WTC11 (cell line): ENCODE measurements around the gene BNIPL. TPM values are rescaled to one million over a fixed set of nuclear protein-coding genes. Genes with fewer than 3 reads are reported as not detected.

Experiments
- ATAC-seq: fragments of 200-7000 bp; cut with Tn5 transposase; 2 replicates; pipeline ENCODE4 v1.10.0; 2021; ENCODE audit warnings: mild to moderate bottlenecking, moderate library complexity
- CTCF ChIA-PET: fragments of 300-600 bp; sonication (Branson Sonifier 250); formaldehyde crosslinking; loops from one replicate; lab custom pipeline; 2021; ENCODE audit warnings: antibody characterized with exemption; lab: Charles Lee
- POLR2A ChIA-PET: fragments of 350-600 bp; sonication (Branson Sonifier 250); formaldehyde crosslinking; loops from one replicate; lab custom pipeline; 2021; ENCODE audit warnings: antibody characterized with exemption; lab: Charles Lee
- DNase-seq: peaks from one replicate; pipeline ENCODE4 v3.0.0; 2021; ENCODE audit warnings: low spot score
- H3K27ac Mint-ChIP-seq: 2 replicates; pipeline ENCODE4 v1.8.0; 2021; ENCODE audit warnings: mixed read lengths
- H3K27me3 Mint-ChIP-seq: 2 replicates; pipeline ENCODE4 v1.8.0; 2021; ENCODE audit warnings: low read depth, mild to moderate bottlenecking, moderate library complexity, mixed read lengths
- H3K36me3 Mint-ChIP-seq: 2 replicates; pipeline ENCODE4 v1.8.0; 2021; ENCODE audit warnings: mixed read lengths
- H3K4me1 Mint-ChIP-seq: 2 replicates; pipeline ENCODE4 v1.8.0; 2022; ENCODE audit warnings: mixed read lengths
- H3K4me3 Mint-ChIP-seq: 2 replicates; pipeline ENCODE4 v1.8.0; 2021; ENCODE audit warnings: mild to moderate bottlenecking, moderate library complexity, mixed read lengths
- H3K9me3 Mint-ChIP-seq: 2 replicates; pipeline ENCODE4 v1.8.0; 2021; ENCODE audit warnings: mixed read lengths
- CBFB ChIP-seq: sonication (generic); formaldehyde crosslinking; IDR thresholded peaks from 2 replicates; pipeline ENCODE4 v1.8.1; 2022; ENCODE audit warnings: mild to moderate bottlenecking, low read depth, missing genetic modification reagents
- CREB1 ChIP-seq: sonication (generic); formaldehyde crosslinking; IDR thresholded peaks from 2 replicates; pipeline ENCODE4 v1.8.0; 2023; ENCODE audit warnings: mild to moderate bottlenecking, missing genetic modification reagents
- E2F5 ChIP-seq: sonication (generic); formaldehyde crosslinking; IDR thresholded peaks from 2 replicates; pipeline ENCODE4 v1.8.1; 2022; ENCODE audit warnings: mild to moderate bottlenecking, moderate library complexity, missing genetic modification reagents
- ELF4 ChIP-seq: sonication (generic); formaldehyde crosslinking; IDR thresholded peaks from 2 replicates; pipeline ENCODE4 v1.8.1; 2022; ENCODE audit warnings: low read depth, mild to moderate bottlenecking, moderate library complexity, missing genetic modification reagents
- ETV6 ChIP-seq: sonication (generic); formaldehyde crosslinking; IDR thresholded peaks from 2 replicates; pipeline ENCODE4 v1.8.1; 2022; ENCODE audit warnings: mild to moderate bottlenecking, missing genetic modification reagents
- FOXJ3 ChIP-seq: sonication (generic); formaldehyde crosslinking; IDR thresholded peaks from 2 replicates; pipeline ENCODE4 v1.9.0; 2021; ENCODE audit warnings: missing genetic modification reagents, mild to moderate bottlenecking, borderline replicate concordance
- FOXK1 ChIP-seq: sonication (generic); formaldehyde crosslinking; IDR thresholded peaks from 2 replicates; pipeline ENCODE4 v1.8.0; 2022; ENCODE audit warnings: mild to moderate bottlenecking, moderate library complexity, missing genetic modification reagents
- FOXP1 ChIP-seq: sonication (generic); formaldehyde crosslinking; IDR thresholded peaks from 2 replicates; pipeline ENCODE4 v1.8.0; 2022; ENCODE audit warnings: missing genetic modification reagents, mild to moderate bottlenecking, moderate library complexity, borderline replicate concordance
- GABPB1 ChIP-seq: sonication (generic); formaldehyde crosslinking; IDR thresholded peaks from 2 replicates; pipeline ENCODE4 v1.8.1; 2023; ENCODE audit warnings: mild to moderate bottlenecking, missing genetic modification reagents
- GTF2I ChIP-seq: fragments of 250-450 bp; sonication (Bioruptor Pico); conservative IDR thresholded peaks from 2 replicates; pipeline ENCODE4 v1.4.0; 2021; ENCODE audit warnings: mild to moderate bottlenecking
- IRF2 ChIP-seq: sonication (generic); formaldehyde crosslinking; IDR thresholded peaks from 2 replicates; pipeline ENCODE4 v1.8.0; 2022; ENCODE audit warnings: low read depth, missing genetic modification reagents, borderline replicate concordance
- MAX ChIP-seq: sonication (generic); formaldehyde crosslinking; IDR thresholded peaks from 2 replicates; pipeline ENCODE4 v1.8.0; 2022; ENCODE audit warnings: mild to moderate bottlenecking, missing genetic modification reagents
- NFE2L1 ChIP-seq: sonication (generic); formaldehyde crosslinking; IDR thresholded peaks from 2 replicates; pipeline ENCODE4 v1.8.1; 2023; ENCODE audit warnings: missing genetic modification reagents
- OVOL2 ChIP-seq: fragments of 250-450 bp; sonication (Bioruptor Pico); IDR thresholded peaks from 2 replicates; pipeline ENCODE4 v1.9.0; 2021; ENCODE audit warnings: mild to moderate bottlenecking, borderline replicate concordance
- PRDM15 ChIP-seq: sonication (generic); formaldehyde crosslinking; IDR thresholded peaks from 2 replicates; pipeline ENCODE4 v1.8.0; 2022; ENCODE audit warnings: missing genetic modification reagents
- SMAD3 ChIP-seq: sonication (generic); formaldehyde crosslinking; IDR thresholded peaks from 2 replicates; pipeline ENCODE4 v1.8.0; 2022; ENCODE audit warnings: missing genetic modification reagents, mild to moderate bottlenecking, borderline replicate concordance
- SOX15 ChIP-seq: fragments of 250-450 bp; sonication (Bioruptor Pico); IDR thresholded peaks from 2 replicates; pipeline ENCODE4 v1.9.0; 2021; ENCODE audit warnings: mild to moderate bottlenecking
- TEAD1 ChIP-seq: sonication (generic); formaldehyde crosslinking; IDR thresholded peaks from 2 replicates; pipeline ENCODE4 v1.8.0; 2022; ENCODE audit warnings: mild to moderate bottlenecking, missing genetic modification reagents
- TP53 ChIP-seq: sonication (generic); formaldehyde crosslinking; IDR thresholded peaks from 2 replicates; pipeline ENCODE4 v1.8.1; 2023; ENCODE audit warnings: mild to moderate bottlenecking, missing genetic modification reagents
- ZMAT4 ChIP-seq: fragments of 250-450 bp; sonication (Bioruptor Pico); IDR thresholded peaks from 2 replicates; pipeline ENCODE4 v1.9.0; 2021; ENCODE audit warnings: mild to moderate bottlenecking
- ZNF219 ChIP-seq: sonication (generic); formaldehyde crosslinking; IDR thresholded peaks from 2 replicates; pipeline ENCODE4 v1.8.0; 2023; ENCODE audit warnings: missing genetic modification reagents, mild to moderate bottlenecking, borderline replicate concordance
- ZNF232 ChIP-seq: sonication (generic); formaldehyde crosslinking; IDR thresholded peaks from 2 replicates; pipeline ENCODE4 v1.8.0; 2022; ENCODE audit warnings: mild to moderate bottlenecking, missing genetic modification reagents
- ZNF423 ChIP-seq: fragments of 250-450 bp; sonication (Bioruptor Pico); IDR thresholded peaks from 2 replicates; pipeline ENCODE4 v2.1.2; 2022; ENCODE audit warnings: mild to moderate bottlenecking, moderate library complexity
- ZNF671 ChIP-seq: fragments of 250-450 bp; sonication (Bioruptor Pico); IDR thresholded peaks from 2 replicates; pipeline ENCODE4 v1.8.0; 2021; ENCODE audit warnings: mild to moderate bottlenecking
- ZSCAN18 ChIP-seq: fragments of 250-450 bp; sonication (Bioruptor Pico); IDR thresholded peaks from 2 replicates; pipeline ENCODE4 v2.1.2; 2022; ENCODE audit warnings: mild to moderate bottlenecking, moderate library complexity
- total RNA-seq: library from RNA; stranded (reverse); gene quantifications from 3 replicates; pipeline ENCODE4 v1.2.3, GENCODE V29; 2021

The BNIPL gene
- total RNA-seq, 1 experiment from 2014 or later: 3.8 TPM

GRCh38 chr1:150999051-150999674 lies 37.2 kb upstream of the BNIPL start (continued):
- no peak for TF ChIP-seq PRDM15 (CRISPR knock-in tag)
- TF ChIP-seq GTF2I (CRISPR knock-in tag): no peak

GRCh38 chr1:150999926-151000325 lies 36.5 kb upstream of the BNIPL start:
- DNase-seq (no peak), ATAC-seq (no peak)
- H3K4me3 Mint-ChIP-seq: no peak overlapping the region
- TF ChIP-seq CBFB (CRISPR knock-in tag) (no peak), TEAD1 (CRISPR knock-in tag) (no peak), ETV6 (CRISPR knock-in tag) (no peak), FOXP1 (CRISPR knock-in tag) (no peak), SOX15 (CRISPR knock-in tag) (no peak), ZNF219 (CRISPR knock-in tag) (no peak), FOXK1 (CRISPR knock-in tag) (no peak), ZNF423 (no peak), NFE2L1 (CRISPR knock-in tag) (no peak), ELF4 (no peak), ZMAT4 (CRISPR knock-in tag) (no peak), MAX (CRISPR knock-in tag) (no peak)
- H3K27ac Mint-ChIP-seq: no peak overlapping the region
- no peaks in the 10 kb centered on the region for H3K36me3 Mint-ChIP-seq
- peaks cover 8% of the 10 kb centered on the region; the same call in 1 of the 2 replicates for H3K4me1 Mint-ChIP-seq
- ChIA-PET CTCF (interaction anchor here (1.0 to 3.3 kb wide), 2 partner anchors 19 to 48 kb away, joined by 5 to 21 read pairs; partner anchors contain the start of genes ANXA9 and C1orf56), POLR2A (no interaction called here)
- H3K27me3 Mint-ChIP-seq: no peaks in the 10 kb centered on the region
- no peaks in the 10 kb centered on the region for H3K9me3 Mint-ChIP-seq

GRCh38 chr1:151000408-151000807 lies 36.0 kb upstream of the BNIPL start:
- Mint-ChIP-seq H3K36me3 (no peaks in the 10 kb centered on the region), H3K4me3 (no peak overlapping the region), H3K27me3 (no peaks in the 10 kb centered on the region), H3K27ac (0 out of 2 replicates have a peak overlapping the region, but pooled peaks have one; percentile 38), H3K9me3 (no peaks in the 10 kb centered on the region), H3K4me1 (peaks cover 9% of the 10 kb centered on the region)
- ATAC-seq (no peak), DNase-seq (no peak)
- TF ChIP-seq GABPB1 (CRISPR knock-in tag) (peak; percentile 37; the same call in 1 of the 2 replicates), TP53 (CRISPR knock-in tag) (no peak), ZNF232 (no peak), SMAD3 (CRISPR knock-in tag) (no peak), ZNF219 (CRISPR knock-in tag) (no peak)
- ChIA-PET POLR2A (no interaction called here), CTCF (interaction anchor here (1.6 to 3.3 kb wide), 2 partner anchors 19 to 99 kb away, joined by 3 to 21 read pairs; partner anchors contain the start of gene ANXA9)

GRCh38 chr1:151001602-151002001 lies 34.8 kb upstream of the BNIPL start:
- Mint-ChIP-seq H3K9me3 (no peaks in the 10 kb centered on the region), H3K27me3 (no peaks in the 10 kb centered on the region), H3K4me3 (no peak overlapping the region), H3K27ac (no peak overlapping the region), H3K36me3 (no peaks in the 10 kb centered on the region), H3K4me1 (peaks cover 16% of the 10 kb centered on the region)
- no peak for ATAC-seq
- TF ChIP-seq FOXK1 (CRISPR knock-in tag) (no peak), ELF4 (no peak), E2F5 (CRISPR knock-in tag) (no peak), OVOL2 (CRISPR knock-in tag) (no peak), FOXJ3 (no peak), SMAD3 (CRISPR knock-in tag) (no peak), IRF2 (CRISPR knock-in tag) (no peak), ETV6 (CRISPR knock-in tag) (no peak), FOXP1 (CRISPR knock-in tag) (no peak), CREB1 (CRISPR knock-in tag) (no peak), ZNF671 (CRISPR knock-in tag) (no peak), ZSCAN18 (CRISPR knock-in tag) (no peak), SOX15 (CRISPR knock-in tag) (no peak)
- ChIA-PET POLR2A (no interaction called here), CTCF (interaction anchor here (0.5 to 3.3 kb wide), 9 partner anchors 21 to 442 kb away, joined by 3 to 21 read pairs (median 3); partner anchors contain the start of genes ANXA9 and CDC42SE1)
- DNase-seq: no peak
